Peyer's patch (tissue), 4 donors: ENCODE data around the gene ATP8B4.

Source experiments
- POLR2A ChIP-seq, 2 donors: fragments of 450-650 bp; IDR thresholded peaks; one replicate each; pipeline ENCODE4 v1.5.1; 2017; ENCODE audit warnings: antibody characterized with exemption in 2 of 2, mild to moderate bottlenecking in 2 of 2, moderate library complexity in 2 of 2
- TF ChIP-seq, protein P1 (sequence below), 6 experiments: fragments of 450-650 bp in 4 of 6; fragments of 200-600 bp in 2 of 6; sonication (generic) in 1 of 6; IDR thresholded peaks; one replicate each; pipeline ENCODE4 v1.5.1; 2017 to 2019; ENCODE audit warnings: antibody characterized with exemption in 6 of 6, mild to moderate bottlenecking in 3 of 6, moderate library complexity in 1 of 6

GRCh38 chr15:50107591-50108408 lies 11.2 kb downstream of the ATP8B4 start:
- TF ChIP-seq, protein P1, sequence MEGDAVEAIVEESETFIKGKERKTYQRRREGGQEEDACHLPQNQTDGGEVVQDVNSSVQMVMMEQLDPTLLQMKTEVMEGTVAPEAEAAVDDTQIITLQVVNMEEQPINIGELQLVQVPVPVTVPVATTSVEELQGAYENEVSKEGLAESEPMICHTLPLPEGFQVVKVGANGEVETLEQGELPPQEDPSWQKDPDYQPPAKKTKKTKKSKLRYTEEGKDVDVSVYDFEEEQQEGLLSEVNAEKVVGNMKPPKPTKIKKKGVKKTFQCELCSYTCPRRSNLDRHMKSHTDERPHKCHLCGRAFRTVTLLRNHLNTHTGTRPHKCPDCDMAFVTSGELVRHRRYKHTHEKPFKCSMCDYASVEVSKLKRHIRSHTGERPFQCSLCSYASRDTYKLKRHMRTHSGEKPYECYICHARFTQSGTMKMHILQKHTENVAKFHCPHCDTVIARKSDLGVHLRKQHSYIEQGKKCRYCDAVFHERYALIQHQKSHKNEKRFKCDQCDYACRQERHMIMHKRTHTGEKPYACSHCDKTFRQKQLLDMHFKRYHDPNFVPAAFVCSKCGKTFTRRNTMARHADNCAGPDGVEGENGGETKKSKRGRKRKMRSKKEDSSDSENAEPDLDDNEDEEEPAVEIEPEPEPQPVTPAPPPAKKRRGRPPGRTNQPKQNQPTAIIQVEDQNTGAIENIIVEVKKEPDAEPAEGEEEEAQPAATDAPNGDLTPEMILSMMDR (IDR thresholded peaks at IDR 0.05): no peak
- TF ChIP-seq POLR2A (IDR thresholded peaks at IDR 0.05): no peak
